NCI-H2227 (cell line): ENCODE measurements around the gene ACO2.
A peak's percentile ranks its signal among the peaks of the same experiment; 100 is the strongest.
"Not testable (repeated sequence)": the region's sequence is repeated elsewhere in the genome, so short reads cannot be mapped to it uniquely, and the experiment has no call there.

Experiments
- DNase-seq: peaks from one replicate; lab custom pipeline; 2025; ENCODE audit not compliant: unreplicated experiment; lab: John Stamatoyannopoulos, UW

Gene ACO2

DNA sequence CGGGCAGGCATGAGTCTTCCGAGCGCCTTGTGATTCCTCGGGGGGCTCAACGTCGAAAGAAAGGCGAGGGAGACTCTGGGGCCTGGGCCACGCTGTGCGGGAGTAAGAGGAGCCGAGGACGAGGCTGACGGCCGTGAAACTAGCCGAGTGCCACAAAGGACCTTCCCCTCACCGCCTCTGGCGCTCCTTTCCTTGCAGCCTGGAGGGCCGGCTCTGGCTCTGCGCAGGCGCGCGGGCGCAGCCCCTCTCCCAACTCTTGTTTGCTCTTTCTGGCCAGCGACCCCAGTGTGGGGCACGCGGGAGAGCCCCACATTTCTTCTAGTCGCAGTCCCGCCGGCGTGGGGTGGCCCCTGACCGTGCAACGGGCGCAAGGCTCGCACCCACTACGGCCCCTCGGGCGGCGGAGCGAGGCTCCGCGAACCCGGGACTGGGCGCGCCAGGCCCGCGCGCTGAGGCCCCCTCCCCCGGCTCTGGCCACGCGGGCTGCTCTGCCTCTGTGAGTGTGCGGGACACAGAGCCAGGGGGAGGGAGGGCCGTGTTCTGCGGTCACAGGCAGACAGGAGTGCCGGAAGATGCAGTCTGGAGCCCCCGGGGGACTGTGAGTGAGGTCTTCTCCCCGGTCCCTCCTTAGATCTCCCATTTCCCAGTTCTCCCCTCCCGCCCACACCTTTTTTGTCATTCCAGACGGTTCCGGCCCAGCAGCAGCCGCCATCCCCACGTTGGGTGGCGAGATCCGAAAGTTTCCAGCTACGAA is 21.3 kb upstream of the ACO2 start:
- DNase-seq, result peak; percentile 64

DNA sequence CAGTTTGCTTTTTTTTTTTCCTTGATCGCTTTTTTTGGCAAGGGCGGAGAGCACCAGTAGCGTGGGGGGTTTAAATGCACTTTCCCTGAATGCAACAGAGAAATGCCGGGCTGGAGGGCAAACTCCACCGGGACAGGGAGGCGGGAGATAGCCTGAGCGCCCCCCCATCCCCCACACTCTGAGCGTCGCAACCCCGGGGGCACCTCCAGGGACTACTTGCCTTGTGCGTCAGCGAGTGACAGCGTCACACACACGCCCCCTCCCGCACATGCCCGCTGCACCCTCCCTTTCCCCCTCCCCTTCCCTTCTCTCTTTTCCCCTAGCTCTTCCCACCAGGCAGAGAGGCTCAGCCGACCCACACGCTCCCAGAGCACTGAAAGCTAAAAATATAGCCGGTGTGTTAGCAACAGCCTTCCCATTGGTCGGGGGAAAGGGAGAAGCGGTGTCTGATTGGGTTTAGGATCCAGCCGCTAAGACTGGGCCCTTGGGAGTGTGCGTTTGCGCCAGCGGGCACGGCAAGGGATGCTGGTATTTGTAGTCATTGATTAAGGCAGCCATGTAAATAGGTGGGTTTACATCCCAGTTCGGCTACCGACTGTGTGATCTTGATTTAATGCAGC is 20.6 kb upstream of the ACO2 start:
- peak; percentile 96 for DNase-seq

DNA sequence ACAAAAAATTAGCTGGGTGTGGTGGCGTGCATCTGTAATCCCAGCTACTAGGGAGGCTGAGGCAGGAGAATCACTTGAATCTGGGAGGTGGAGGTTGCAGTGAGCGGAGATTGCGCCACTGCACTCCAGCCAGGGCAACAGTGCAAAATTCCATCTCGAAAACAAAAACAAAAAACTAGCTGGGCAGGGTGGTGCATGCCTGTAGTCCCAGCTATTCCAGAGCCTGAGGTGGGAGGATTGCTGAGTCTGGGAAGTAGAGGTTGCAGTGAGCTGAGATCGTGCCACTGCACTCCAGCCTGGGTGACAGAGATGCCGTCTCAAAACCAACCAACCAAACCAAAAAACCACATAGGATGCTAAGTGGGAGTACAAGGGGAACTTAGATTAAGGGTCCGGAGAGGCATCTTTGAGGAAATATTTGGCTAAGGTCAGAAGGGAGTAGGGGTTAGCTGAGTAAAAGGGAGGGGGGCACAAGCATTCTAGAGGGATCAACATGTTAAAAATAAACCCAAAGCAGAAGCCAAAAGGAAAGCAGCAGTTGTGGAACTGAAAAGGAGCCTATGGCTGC is 10.7 kb upstream of the ACO2 start:
- DNase-seq, result no peak

DNA sequence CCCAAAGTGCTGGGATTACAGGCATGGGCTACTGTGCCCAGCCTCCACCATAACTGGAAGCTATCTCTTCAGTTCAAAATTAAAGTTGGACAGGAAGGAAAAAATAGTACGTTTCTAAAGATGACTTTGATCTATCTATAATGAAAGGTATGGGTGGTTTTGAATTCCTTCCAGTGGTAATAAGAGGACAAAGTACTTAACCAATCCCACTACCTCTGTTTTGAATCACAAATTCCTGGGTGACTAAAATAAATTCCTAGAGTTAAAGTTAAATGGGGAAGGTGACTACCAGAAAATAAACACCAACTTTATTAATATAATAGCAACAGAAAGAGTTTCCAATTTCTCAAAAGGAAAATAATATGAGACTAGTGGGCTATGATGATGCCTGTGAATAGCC is 9.5 kb upstream of the ACO2 start:
- DNase-seq, result no peak

DNA sequence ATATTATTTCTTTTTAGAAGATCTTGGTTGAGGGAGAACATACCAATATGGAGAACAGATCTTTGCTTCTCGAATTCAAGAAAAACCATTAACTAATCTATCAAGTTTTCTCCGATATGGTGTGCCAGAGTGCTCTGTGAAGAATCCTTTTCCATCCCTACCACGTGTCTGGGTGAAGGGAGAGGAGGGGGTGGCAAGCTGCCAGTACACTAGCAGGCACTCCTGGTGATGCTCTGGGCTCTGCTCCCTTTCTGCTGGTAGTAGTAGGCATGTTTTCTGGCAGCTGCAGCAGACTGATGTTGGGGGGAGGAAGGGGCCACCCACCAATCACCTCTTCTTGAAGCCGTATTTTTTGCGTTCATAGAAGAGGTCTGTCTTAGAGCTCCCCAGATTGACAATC is 8.8 kb upstream of the ACO2 start:
- DNase-seq, result not testable (repeated sequence)

DNA sequence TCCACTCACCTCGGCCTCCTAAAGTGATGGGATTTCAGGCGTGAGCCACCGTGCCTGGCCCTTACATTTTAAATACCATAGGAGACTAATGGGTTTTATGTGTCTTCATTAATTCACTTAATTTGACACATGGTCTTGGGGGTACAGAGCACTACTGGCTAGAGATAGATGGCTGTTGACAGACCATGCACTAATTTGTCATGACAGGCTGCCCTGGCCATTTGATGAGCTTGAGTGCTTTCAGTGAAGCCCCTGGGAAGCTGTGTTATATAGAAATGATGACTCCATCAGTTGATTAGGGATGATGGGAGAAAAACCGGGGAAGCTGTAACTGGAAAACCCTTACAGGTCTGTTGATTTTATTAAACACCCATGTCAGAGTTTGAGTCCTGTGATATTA is 7.0 kb upstream of the ACO2 start:
- no peak for DNase-seq

DNA sequence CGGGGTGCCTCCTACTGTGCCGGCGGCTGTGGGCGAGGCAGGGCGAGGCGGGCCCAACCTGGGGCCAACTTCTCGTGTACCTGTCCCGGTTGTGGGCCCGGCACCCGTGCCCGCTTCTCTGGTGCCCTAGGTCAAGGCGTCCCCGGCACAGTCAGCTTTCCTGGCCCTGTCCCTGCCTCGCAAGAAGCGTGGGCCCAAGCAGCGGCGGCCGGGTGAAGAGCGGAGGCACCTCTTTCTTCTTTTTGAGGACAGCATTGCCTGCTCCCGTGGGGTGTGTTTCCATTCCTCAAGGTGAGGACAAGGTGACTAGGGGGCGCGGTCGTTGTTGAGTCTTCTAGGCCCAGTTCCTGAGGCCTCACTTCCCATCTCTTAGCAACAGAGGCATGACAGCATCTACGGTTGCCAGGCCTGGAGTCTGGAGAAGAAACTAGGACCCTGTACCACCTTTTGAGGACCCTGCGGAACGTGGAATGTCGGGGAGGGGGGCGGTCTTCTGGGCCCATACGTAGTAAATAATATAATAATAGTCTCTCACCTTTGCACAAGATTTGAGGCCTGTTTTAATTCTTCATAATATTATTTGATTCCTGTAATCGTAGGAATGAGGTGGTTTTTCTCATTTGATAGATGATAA is 418 bp downstream of the ACO2 start:
- peak; percentile 25 for DNase-seq

DNA sequence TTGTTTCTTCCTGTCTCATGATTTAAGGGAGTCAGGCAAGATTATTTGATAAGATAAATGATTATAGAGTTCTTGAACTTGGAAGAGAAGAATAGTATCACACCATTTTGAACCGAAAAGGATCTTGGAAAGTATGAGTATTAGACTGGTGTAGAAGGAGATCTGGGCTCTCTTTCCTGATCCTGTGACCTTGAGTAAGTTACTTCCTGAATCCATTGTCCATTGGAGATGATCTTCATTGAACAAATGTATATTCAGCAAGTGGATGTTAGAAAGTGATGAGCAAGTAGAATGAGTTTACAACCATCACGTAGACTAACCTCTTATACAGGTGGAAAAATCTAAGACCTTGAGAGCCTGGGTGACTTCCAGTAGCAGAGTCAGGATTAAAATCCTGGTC is 2.0 kb downstream of the ACO2 start:
- DNase-seq, result no peak

DNA sequence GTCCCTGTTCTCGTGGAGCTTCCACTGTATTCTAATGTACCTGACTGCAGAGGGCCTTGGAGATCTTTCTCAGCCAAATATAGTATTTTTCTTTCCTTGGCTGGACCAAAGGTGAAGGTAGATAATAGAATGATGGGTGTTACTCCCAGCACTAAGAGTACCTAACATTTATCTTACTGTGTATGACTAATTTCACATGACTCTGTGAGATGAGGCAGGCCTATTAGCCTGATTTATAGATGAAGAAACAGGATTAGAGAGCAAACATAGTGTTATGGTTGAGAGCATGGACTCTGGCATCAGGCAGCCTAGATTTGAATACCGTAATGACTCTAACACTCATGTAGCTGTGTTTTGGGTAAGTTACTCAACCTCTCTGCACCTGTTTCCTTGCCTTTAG is 2.7 kb downstream of the ACO2 start:
- no peak for DNase-seq

DNA sequence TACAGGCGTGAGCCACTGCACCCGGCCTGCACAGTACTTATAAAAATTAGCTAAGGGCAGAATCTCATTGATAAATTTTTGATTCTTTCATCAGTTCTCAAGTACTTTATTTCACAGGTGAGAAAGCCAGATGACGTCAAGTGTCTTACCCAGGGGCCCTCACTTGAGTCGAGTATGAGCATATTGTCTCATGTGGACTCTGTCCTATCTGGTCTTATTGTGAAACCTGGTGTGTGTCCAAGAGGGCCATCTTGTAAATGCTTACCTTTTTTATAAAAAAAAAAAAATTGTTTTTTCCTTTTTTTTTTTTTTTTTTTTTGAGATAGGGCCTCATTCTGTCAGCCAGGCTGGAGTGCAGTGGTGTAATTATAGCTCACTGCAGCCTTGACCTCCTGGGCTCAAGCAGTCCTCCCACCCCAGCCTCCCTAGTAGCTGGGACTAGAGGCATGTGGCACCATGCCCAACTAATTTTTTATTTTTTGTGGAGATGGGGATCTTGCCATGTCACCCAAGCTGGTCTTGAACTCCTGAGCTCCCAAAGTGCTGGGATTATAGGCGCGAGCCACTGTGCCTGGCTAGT is 6.0 kb downstream of the ACO2 start:
- no peak for DNase-seq

DNA sequence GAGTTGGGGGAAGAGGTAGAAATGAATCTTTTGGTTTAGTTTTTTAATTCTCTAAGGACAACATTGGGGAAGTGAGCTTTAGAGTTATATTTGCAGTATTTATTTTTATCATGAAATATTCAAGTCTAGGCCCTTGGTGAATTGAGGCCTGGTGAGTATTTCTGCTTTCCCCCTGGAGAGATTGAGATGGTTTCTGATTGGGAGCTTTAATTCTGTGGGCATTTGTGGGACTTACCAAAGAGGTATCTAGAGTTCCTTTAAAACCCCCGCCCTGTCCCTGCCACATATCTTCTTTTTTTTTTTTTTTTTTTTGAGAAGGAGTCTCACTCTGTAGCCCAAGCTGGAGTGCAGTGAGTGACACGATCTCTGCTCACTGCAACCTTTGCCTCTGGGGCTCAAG is 9.6 kb downstream of the ACO2 start:
- DNase-seq, result no peak

DNA sequence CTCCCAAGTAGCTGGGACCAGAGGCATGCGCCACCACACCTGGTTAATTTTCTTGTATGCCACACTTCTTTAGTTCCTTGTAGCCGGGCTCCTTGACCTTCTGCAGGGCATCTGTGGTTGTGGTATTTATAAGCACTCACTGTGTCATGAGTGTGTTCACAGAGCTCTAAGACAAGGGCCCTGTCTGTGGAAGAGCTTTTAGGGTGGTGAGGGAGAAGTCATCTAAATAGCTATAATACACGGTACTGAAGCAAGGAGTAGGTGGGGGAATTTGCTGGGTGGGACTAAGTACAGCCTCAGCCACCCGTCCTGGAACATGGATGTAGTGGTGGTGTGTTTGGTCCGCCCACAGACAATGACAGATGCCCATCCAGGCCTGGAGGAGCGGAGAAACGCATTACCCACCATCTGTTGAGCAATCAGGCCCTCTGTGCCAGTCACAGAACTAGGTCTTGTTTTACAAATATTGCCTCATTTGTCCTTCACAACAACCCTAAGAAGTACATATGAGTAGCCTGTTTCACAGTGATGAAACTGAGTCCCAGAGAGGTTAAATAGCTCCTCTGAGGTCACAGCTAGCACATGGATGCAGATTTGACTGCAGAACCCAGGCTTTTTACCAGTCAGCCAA is 10.1 kb downstream of the ACO2 start:
- DNase-seq, result peak; percentile 2

DNA sequence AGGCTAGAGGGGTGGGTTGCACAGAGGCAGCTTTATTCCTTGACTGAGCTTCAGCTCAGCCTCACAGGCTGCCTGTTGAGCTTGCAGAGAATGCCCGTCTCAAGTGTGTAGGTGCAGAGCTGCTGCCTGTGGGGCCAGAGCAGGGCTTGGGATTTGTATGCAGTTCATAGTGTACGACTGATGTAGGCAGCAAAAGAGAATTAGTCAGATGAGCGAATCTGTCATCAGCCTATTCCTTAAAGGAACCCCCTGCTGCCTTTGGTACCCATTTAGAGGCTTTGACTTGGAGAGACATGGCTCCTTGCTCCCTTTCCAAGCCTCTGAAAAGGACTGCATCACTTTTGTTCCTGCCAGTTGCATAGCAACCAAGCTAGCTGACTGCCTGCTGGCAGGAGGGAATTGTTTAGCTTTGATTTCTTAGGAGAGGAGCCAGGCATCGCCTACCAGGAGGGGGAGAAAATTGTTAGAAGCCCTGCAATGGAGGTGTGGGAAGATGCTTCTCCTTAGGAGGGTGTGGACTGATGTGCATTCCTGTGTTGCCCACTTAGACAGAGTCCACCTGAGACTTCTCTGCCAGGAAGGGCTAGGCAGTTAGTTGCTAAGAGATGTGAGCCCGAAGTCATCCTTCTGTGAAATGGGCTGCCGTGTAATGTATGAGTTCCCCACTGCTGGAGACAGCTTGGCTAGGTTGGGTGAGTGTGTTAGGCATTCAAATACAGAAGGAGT is 10.9 kb downstream of the ACO2 start:
- DNase-seq, result peak; percentile 58

DNA sequence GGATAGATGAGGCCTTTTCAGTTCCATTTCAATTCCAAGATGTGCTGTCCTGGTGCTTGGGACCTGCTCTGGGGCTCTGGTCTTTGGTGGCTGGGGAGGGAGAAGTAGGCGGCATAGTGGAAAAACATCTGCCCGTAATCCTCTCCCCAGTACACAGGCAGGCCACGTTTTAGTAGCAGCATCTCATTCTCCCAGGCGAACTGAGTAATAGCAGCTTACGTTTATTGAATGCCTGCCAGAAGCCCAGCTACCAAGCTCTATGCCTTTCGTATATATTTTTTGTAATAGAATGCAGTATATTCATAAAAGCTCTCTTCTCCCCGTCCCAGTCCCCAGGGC is 11.4 kb downstream of the ACO2 start:
- peak; percentile 3 for DNase-seq

DNA sequence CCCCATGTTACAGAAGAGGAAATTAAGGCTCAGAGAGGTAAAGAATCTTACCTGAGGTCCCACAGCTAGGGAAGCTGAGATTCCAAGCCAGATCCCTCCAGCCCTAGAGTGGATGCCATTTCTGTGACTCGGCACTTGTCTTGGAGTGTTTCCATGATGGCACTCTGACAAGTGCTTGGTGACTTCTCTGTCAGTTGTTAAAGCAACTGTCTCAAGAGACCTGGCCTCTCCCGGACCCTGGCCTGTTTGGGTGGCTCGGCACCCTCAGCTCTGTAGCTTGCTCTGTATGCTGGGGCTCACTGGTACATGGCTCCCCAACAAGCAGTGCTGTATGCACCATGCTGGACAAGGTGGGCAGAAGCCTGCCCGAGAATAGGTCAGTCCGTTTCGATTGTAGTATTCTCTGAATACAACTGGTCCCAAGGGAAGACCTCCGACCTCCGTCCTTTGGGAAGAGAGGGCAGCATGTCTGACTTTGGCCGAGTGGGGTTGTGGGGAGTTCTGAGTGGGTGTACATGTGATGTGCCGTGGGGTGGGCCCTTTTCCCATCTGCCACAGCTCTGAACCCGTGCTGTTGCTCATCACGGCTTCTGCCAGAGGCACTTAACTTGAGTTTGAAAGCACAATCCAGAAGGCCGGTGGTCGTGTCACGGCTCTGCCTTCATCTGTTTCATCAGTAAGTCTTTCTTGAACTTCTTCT is 12.4 kb downstream of the ACO2 start:
- DNase-seq, result no peak

DNA sequence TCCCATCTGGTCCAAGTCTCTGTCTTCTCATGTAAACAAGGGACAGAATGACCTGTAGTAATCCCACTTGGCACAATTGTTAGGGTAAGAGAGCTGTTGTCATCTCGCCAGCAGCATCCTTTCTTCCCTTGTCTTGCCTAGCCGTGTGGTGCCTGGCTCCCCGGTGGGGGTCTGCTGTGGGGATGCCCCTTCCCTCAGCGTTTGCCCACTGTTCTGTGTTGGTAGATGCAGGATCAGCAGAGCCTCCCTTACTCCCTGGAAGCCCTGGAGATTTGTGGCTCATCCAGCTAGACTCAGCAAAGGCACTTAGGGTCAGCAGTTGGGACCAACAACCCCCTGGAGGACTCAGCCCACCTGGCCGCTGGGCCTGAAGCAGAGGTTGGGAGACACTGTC is 13.0 kb downstream of the ACO2 start:
- no peak for DNase-seq

DNA sequence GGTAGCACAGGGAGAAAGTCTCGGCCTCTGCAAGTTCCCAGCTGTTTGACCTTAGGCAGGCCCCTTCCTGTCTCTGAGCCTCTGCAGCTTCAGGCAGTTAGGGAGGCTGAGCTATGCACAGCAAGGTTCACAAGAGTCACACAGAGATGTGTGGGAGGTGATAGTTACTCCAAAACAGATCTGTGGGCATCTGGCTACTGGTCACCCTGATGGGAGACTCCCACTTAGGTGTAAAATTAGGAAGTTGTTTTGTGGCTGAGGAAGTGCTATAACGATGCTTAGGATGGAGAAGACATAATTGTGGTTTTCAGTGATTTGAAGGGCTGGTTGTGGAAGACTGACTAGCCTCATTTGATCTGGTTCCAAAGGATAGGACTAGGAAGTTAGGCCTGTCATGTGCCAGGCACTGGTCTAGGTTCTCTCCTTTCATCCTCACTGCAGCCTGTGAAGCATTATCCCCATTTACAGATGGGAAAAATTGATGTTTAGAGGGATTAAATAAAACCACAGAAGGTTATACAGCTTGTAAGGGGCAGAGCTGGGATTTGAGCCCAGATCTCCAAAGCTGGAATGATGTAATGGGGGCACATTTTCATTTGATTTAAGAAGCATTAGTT is 13.5 kb downstream of the ACO2 start:
- no peak for DNase-seq

DNA sequence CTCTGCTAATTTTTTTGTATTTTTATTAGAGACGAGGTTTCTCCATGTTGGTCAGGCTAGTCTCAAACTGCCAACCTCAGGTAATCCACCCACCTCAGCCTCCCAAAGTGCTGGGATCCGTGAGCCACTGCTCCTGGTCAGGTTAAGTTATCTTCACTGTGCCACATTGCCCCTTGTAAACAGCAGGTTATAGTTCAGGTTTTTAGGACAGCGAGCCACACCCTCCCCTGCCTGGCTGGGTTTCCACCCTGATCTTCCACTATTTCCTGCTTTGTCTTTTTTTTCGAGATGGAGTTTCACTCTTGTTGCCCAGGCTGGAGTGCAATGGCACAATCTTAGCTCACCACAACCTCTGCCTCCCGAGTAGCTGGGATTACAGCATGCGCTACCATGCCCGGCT is 16.1 kb downstream of the ACO2 start:
- DNase-seq, result no peak

DNA sequence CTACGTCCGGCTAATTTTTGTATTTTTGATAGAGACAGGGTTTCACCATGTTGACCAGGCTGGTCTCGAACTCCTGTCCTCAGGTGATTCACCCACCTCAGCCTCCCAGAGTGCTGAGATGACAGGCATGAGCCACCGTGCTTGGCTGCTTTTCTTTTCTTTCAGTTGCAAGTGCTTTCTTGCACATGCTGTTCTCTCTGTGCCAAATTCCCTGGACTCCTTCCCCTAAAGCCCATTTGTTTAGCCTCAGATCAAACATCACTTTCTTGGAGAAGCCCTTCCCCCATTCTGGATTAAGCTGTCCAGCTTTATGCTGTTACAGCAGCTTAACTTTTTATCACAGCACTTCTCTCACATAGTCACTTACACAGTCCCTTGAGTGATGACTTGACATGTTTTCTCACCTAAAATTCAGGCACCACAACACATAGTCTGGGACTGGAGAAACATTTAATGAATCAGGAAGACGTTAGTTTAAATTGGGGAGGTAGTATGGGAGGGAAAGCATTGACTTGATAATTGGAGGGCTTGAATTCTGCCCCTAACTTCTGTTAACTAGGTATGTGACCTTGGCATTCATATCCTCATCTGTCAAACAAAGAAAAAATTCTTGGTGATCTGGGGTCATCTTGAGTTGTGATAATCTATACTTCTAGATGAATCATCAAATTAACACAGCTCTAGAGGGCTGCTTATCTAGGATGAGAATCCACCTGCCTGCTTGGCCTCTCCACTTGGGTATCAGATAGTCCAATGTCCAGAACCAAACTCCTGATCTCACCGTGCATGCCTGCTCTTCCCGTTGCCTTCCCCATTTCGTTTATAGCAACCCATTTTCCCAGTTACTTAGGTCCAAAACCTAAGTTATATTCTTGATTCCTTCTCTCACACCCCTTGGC is 18.4 kb downstream of the ACO2 start:
- DNase-seq, result no peak
